ENCODE data around the gene TAF5L. TPM values are rescaled to one million over a fixed set of nuclear protein-coding genes. Genes with fewer than 3 reads are reported as not detected.
"Not testable (repeated sequence)": the region's sequence is repeated elsewhere in the genome, so short reads cannot be mapped to it uniquely, and the experiment has no call there.

TAF5L gene
- polyA plus RNA-seq, 1 donor from 2014 or later: 7.6 TPM

GRCh38 chr1:229579059-229579673 lies 46.8 kb downstream of the TAF5L start:
- Mint-ChIP-seq H3K9me3 (no peaks in the 10 kb centered on the region), H3K4me1 (peaks cover 9 to 12% (median 11%) of the 10 kb centered on the region in 3 donors), H3K36me3 (no peaks in the 10 kb centered on the region), H3K27ac (peak overlapping the region in 2 of 3 donors; percentile 48 to 55), H3K4me3 (peak overlapping the region in 3 of 4 donors; percentile 72 to 90 (median 89)), H3K27me3 (no peaks in the 10 kb centered on the region)

DNA sequence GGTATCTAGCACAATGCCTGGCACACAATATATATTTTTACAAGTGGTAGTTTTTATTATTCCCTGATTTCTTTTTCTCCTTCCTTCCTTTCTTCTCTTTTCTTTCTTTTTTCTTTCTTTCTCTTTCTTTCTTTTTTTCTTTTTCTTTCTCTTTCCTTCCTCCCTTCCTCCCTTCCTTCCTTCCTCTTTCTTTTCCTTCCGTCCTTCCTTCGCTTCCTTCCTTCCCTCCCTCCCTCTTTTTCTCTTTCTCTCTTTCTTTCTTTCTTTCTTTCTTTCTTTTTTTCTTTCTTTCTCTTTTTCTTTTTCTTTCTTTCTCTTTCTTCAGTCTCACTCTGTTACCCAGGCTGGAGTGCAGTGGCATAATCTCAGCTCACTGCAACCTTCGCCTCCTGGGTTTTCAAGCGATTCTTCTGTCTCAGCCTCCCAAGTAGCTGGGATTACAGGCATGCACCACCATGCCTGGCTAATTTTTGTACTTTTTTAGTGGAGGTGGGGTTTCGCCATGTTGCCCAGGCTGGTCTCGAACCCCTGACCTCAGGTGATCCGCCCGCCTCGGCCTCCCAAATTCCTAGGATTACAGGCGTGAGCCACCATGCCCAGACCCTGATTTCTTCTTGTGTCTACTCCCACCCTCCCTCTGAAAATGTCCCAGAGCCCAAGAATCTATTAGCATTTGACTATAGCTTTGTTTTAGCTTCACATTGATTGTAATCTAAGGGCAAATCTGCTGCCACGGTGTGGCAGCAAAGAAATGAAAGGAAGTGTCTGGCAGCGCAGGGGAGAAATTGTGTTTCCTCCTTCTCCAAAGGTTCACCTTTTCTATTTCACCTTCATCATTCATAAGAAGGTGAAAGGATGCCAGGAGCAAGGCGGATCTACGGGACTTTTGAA lies 47.5 kb downstream of the TAF5L start:
- peaks cover 9 to 12% (median 11%) of the 10 kb centered on the region in 3 donors for H3K4me1 Mint-ChIP-seq
- no peaks in the 10 kb centered on the region for H3K27me3 Mint-ChIP-seq
- H3K27ac Mint-ChIP-seq: no peak overlapping the region
- H3K9me3 Mint-ChIP-seq: no peaks in the 10 kb centered on the region
- no peaks in the 10 kb centered on the region for H3K36me3 Mint-ChIP-seq
- peak overlapping the region in 3 of 4 donors; percentile 72 to 90 (median 89) for H3K4me3 Mint-ChIP-seq

- H3K9me3 Mint-ChIP-seq: no peaks in the 10 kb centered on the region
- H3K27ac Mint-ChIP-seq: no peak overlapping the region
- H3K4me3 Mint-ChIP-seq: no peak overlapping the region
- peaks cover 9 to 16% (median 11%) of the 10 kb centered on the region in 3 donors for H3K4me1 Mint-ChIP-seq
- H3K36me3 Mint-ChIP-seq: peaks cover 2% of the 10 kb centered on the region
- H3K27me3 Mint-ChIP-seq: peaks cover 2% of the 10 kb centered on the region
Measured at GRCh38 chr1:229574679-229575442, 51.1 kb downstream of the TAF5L start.

DNA sequence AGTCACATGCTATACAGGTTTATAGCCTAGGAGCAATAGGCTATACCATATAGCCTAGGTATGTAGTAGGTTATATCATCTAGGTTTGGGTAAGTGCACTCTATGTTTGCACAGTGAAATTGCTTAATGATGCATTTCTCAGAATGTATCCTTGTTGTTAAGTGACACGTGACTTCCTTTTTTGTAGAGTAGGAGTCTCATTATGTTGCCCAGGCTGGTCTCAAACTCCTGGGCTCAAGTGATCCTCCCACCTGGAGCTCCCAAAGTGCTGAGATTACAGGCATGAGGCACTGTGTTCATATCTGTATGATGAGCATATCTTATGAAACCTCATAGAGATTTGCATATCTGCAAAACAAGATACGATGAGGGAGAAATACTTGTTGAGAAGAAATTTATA lies 53.6 kb downstream of the TAF5L start:
- peaks cover 2% of the 10 kb centered on the region for H3K36me3 Mint-ChIP-seq
- H3K4me1 Mint-ChIP-seq: peaks cover 0 to 4% (median 0%) of the 10 kb centered on the region in 3 donors
- no peak overlapping the region for H3K4me3 Mint-ChIP-seq
- no peak overlapping the region for H3K27ac Mint-ChIP-seq
- H3K27me3 Mint-ChIP-seq: peaks cover 2% of the 10 kb centered on the region
- H3K9me3 Mint-ChIP-seq: no peaks in the 10 kb centered on the region

DNA sequence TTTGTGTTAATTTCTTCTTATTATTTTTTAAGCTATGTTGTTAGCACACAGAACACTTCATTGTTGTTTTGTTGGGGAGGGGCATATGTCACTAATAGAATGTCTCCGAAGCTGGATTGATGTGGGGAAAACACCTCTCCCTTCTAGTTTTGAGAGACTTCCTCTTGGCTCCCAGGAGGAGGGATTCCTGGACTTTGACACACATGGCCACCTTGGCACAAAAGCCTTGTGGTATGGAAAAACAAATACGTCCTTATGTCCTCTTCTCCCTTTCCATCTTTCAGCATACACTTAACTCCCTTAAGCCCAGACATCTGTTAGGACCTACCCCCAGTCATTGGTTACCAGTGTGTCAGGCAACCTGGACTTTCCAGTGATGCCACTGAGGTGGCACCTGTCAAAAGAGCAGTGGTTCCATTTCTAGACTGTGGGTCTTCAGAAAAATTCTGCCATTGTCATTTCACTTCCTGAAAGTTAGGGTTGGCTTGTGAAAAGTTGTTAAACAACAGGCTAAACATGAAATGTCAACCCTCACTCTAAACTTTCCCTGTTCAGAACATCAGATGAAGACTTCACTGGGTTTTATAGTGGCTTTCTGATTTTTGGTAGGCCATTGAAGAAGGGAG lies 54.9 kb downstream of the TAF5L start:
- no peaks in the 10 kb centered on the region for H3K9me3 Mint-ChIP-seq
- H3K4me1 Mint-ChIP-seq: peaks cover 0 to 4% (median 0%) of the 10 kb centered on the region in 3 donors
- H3K36me3 Mint-ChIP-seq: peaks cover 2% of the 10 kb centered on the region
- H3K4me3 Mint-ChIP-seq: no peak overlapping the region
- H3K27me3 Mint-ChIP-seq: peaks cover 2% of the 10 kb centered on the region
- no peak overlapping the region for H3K27ac Mint-ChIP-seq

GRCh38 chr1:229570305-229570704 lies 55.6 kb downstream of the TAF5L start:
- Mint-ChIP-seq H3K36me3 (peaks cover 2% of the 10 kb centered on the region), H3K9me3 (no peaks in the 10 kb centered on the region), H3K4me3 (no peak overlapping the region)

GRCh38 chr1:229567109-229567868 lies 58.6 kb downstream of the TAF5L start:
- H3K27me3 Mint-ChIP-seq: peaks cover 1% of the 10 kb centered on the region
- no peak overlapping the region for H3K27ac Mint-ChIP-seq
- no peaks in the 10 kb centered on the region for H3K36me3 Mint-ChIP-seq
- H3K4me3 Mint-ChIP-seq: no peak overlapping the region
- no peaks in the 10 kb centered on the region for H3K9me3 Mint-ChIP-seq
- H3K4me1 Mint-ChIP-seq: peaks cover 0 to 3% (median 0%) of the 10 kb centered on the region in 3 donors

More at GRCh38 chr1:229570305-229570704, 55.6 kb downstream of the TAF5L start:
- Mint-ChIP-seq H3K4me1 (peaks cover 0 to 4% (median 0%) of the 10 kb centered on the region in 3 donors), H3K27me3 (peaks cover 2% of the 10 kb centered on the region), H3K27ac (no peak overlapping the region)

GRCh38 chr1:229563701-229564100 lies 62.2 kb downstream of the TAF5L start:
- H3K27me3 Mint-ChIP-seq: no peaks in the 10 kb centered on the region
- H3K4me1 Mint-ChIP-seq: peaks cover 0 to 7% (median 4%) of the 10 kb centered on the region in 3 donors
- H3K36me3 Mint-ChIP-seq: no peaks in the 10 kb centered on the region
- no peaks in the 10 kb centered on the region for H3K9me3 Mint-ChIP-seq
- H3K4me3 Mint-ChIP-seq: no peak overlapping the region
- no peak overlapping the region for H3K27ac Mint-ChIP-seq

DNA sequence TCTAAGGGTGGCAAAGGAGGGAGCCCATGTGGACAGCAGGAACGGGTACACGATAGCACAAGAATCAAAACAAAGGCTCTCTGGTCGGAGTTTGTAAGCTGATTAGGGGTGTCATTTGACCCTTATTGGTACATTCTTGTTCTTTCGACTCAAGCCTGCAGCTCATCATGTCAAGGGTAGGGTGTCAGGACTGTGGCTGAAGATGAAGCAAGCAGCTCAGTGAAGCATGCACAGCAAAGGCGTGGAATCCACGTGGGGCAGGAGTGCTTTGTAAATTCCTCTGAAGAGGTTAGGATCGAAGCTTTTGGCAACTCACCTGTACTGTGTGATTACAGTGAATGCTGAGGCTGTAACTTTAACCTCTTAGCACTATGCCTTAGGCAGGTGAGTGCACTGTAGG lies 62.7 kb downstream of the TAF5L start:
- H3K4me3 Mint-ChIP-seq: no peak overlapping the region

GRCh38 chr1:229562686-229563085 lies 63.2 kb downstream of the TAF5L start:
- Mint-ChIP-seq H3K9me3 (no peaks in the 10 kb centered on the region), H3K4me3 (peak overlapping the region in 1 of 4 donors; percentile 72), H3K27me3 (no peaks in the 10 kb centered on the region), H3K36me3 (no peaks in the 10 kb centered on the region), H3K4me1 (peaks cover 1 to 8% (median 4%) of the 10 kb centered on the region in 3 donors), H3K27ac (no peak overlapping the region)

More for the DNA sequence above, 62.7 kb downstream of the TAF5L start:
- Mint-ChIP-seq H3K27ac (no peak overlapping the region), H3K4me1 (peaks cover 0 to 7% (median 4%) of the 10 kb centered on the region in 3 donors), H3K9me3 (no peaks in the 10 kb centered on the region), H3K27me3 (no peaks in the 10 kb centered on the region), H3K36me3 (no peaks in the 10 kb centered on the region)

- Mint-ChIP-seq H3K9me3 (no peaks in the 10 kb centered on the region), H3K4me3 (peak overlapping the region in 1 of 4 donors; percentile 82), H3K27ac (peak overlapping the region in 1 of 3 donors; percentile 58), H3K4me1 (peaks cover 13 to 18% (median 17%) of the 10 kb centered on the region in 3 donors), H3K27me3 (no peaks in the 10 kb centered on the region), H3K36me3 (no peaks in the 10 kb centered on the region)
Measured at GRCh38 chr1:229561141-229561540, 64.8 kb downstream of the TAF5L start.

DNA sequence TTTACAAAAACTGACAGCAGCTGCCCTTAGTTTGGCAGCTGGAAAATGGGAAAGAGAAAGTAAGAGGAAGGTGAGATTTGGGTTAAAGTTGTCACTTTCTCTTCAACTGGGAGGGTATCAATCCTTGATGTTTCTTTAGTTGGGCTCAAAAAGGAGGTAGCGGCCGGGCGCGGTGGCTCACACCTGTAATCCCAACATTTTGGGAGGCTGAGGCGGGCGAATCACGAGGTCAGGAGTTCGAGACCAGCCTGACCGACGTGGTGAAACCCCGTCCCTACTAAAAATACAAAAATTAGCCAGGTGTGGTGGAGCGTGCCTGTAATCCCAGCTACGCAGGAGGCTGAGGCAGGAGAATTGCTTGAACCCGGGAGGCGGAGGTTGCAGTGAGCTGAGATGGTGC lies 65.8 kb downstream of the TAF5L start:
- H3K9me3 Mint-ChIP-seq, H3K4me3 Mint-ChIP-seq, H3K27me3 Mint-ChIP-seq, H3K36me3 Mint-ChIP-seq: not testable (repeated sequence)
- H3K4me1 Mint-ChIP-seq: peaks cover 13 to 21% (median 20%) of the 10 kb centered on the region in 3 donors
- peak overlapping the region in 1 of 3 donors; percentile 62 for H3K27ac Mint-ChIP-seq

- not testable (repeated sequence) for H3K36me3 Mint-ChIP-seq, H3K9me3 Mint-ChIP-seq, H3K27me3 Mint-ChIP-seq
- Mint-ChIP-seq H3K4me3 (peak overlapping the region; percentile 92 to 97 (median 96)), H3K27ac (peak overlapping the region; percentile 62 to 91 (median 82)), H3K4me1 (peaks cover 13 to 22% (median 22%) of the 10 kb centered on the region in 3 donors)
Measured at GRCh38 chr1:229559336-229559801, 66.6 kb downstream of the TAF5L start.
